SK-N-SH (cell line): ENCODE data around the gene FADS1. TPM values are rescaled to one million over a fixed set of nuclear protein-coding genes. Genes with fewer than 3 reads are reported as not detected.
A peak's percentile ranks its signal among the peaks of the same experiment; 100 is the strongest.

Experiments
- CTCF ChIA-PET: fragments of 300-600, 350-600 bp; formaldehyde crosslinking; extraction: SDS; loops from one replicate; lab custom pipeline; 2021; lab: Yijun Ruan, JAX
- POLR2A ChIA-PET: fragments of 350-600 bp; sonication (Branson Sonifier 250); formaldehyde crosslinking; extraction: SDS; loops from one replicate; lab custom pipeline; 2020; ENCODE audit warnings: antibody characterized with exemption, inconsistent platforms; lab: Yijun Ruan, JAX
- DNase-seq: peaks from one replicate; pipeline ENCODE4 v3.0.0; 2012
- H2AFZ ChIP-seq: fragments of 200-600 bp; sonication (generic); 2 replicates; pipeline ENCODE4 v1.8.1; 2016; ENCODE audit warnings: antibody characterized with exemption, mild to moderate bottlenecking, low read depth
- H3F3A ChIP-seq: fragments of 200-600 bp; sonication (generic); replicated peaks from 2 replicates; pipeline ENCODE3; 2016; ENCODE audit warnings: antibody characterized with exemption, mild to moderate bottlenecking; ENCODE audit not compliant: insufficient read depth
- H3K27ac ChIP-seq, 2 experiments: fragments of 200-500 bp in 1 of 2; fragments of 200-600 bp in 1 of 2; sonication (Bioruptor generic) in 1 of 2; sonication (generic), shearing (Covaris generic) in 1 of 2; 2 replicates each; pipeline versions ENCODE4 v1.5.1 to v1.6.1; 2014 to 2016; ENCODE audit warnings: low read depth in 2 of 2, inconsistent platforms in 1 of 2, low read length in 1 of 2, mild to moderate bottlenecking in 1 of 2, mixed read lengths in 1 of 2
- H3K27me3 ChIP-seq: fragments of 200-600 bp; sonication (generic), shearing (Covaris generic); 2 replicates; pipeline ENCODE4 v1.6.1; 2016; ENCODE audit warnings: mixed run types; ENCODE audit not compliant: insufficient read depth
- H3K36me3 ChIP-seq, 2 experiments: fragments of 200-500 bp in 1 of 2; fragments of 200-600 bp in 1 of 2; sonication (Bioruptor generic) in 1 of 2; sonication (generic) in 1 of 2; replicated peaks in 1 of 2; 2 replicates each; pipeline versions ENCODE3 to v1.5.1; 2014 to 2016; ENCODE audit warnings: low read length in 1 of 2, mild to moderate bottlenecking in 1 of 2; ENCODE audit not compliant: insufficient read depth in 2 of 2, control insufficient read depth in 1 of 2
- H3K4me1 ChIP-seq, 2 experiments: fragments of 200-500 bp in 1 of 2; fragments of 200-600 bp in 1 of 2; sonication (Bioruptor generic) in 1 of 2; sonication (generic), shearing (Covaris generic) in 1 of 2; 2 replicates each; pipeline versions ENCODE4 v1.5.1 to v1.6.1; 2014 to 2016; ENCODE audit warnings: low read depth in 1 of 2, low read length in 1 of 2, mixed run types in 1 of 2; ENCODE audit not compliant: insufficient read depth in 2 of 2, control insufficient read depth in 1 of 2
- H3K4me2 ChIP-seq: fragments of 200-600 bp; sonication (generic), shearing (Covaris generic); 2 replicates; pipeline ENCODE4 v1.6.1; 2017; ENCODE audit warnings: mixed run types
- H3K4me3 ChIP-seq, 2 experiments: fragments of 200-500 bp in 1 of 2; fragments of 200-600 bp in 1 of 2; sonication (Bioruptor generic) in 1 of 2; sonication (generic), shearing (Covaris generic) in 1 of 2; 2 replicates each; pipeline versions ENCODE4 v1.5.1 to v1.8.1; 2014 to 2016; ENCODE audit warnings: low read depth in 2 of 2, inconsistent platforms in 1 of 2, low read length in 1 of 2, mild to moderate bottlenecking in 1 of 2, mixed read lengths in 1 of 2, moderate library complexity in 1 of 2
- H3K79me2 ChIP-seq: fragments of 200-600 bp; sonication (generic); 2 replicates; pipeline ENCODE4 v1.8.1; 2017; ENCODE audit warnings: mild to moderate bottlenecking; ENCODE audit not compliant: insufficient read depth
- H3K9ac ChIP-seq: fragments of 200-600 bp; sonication (generic); 2 replicates; pipeline ENCODE4 v1.6.1; 2017; ENCODE audit warnings: mixed run types
- H3K9me2 ChIP-seq: fragments of 200-600 bp; sonication (generic); 2 replicates; pipeline ENCODE4 v1.6.1; 2017; ENCODE audit warnings: mixed run types
- H3K9me3 ChIP-seq: fragments of 200-600 bp; sonication (generic); 2 replicates; pipeline ENCODE4 v1.6.1; 2017; ENCODE audit warnings: mixed run types, mild to moderate bottlenecking, moderate library complexity
- H4K20me1 ChIP-seq: fragments of 200-600 bp; sonication (generic); 2 replicates; pipeline ENCODE4 v1.6.1; 2017; ENCODE audit warnings: mild to moderate bottlenecking, mixed run types; ENCODE audit not compliant: insufficient read depth
- CHD2 ChIP-seq: fragments of 150-350 bp; IDR thresholded peaks from 2 replicates; pipeline ENCODE4 v1.6.1; 2018; ENCODE audit warnings: low read length; ENCODE audit not compliant: partially characterized antibody
- EP300 ChIP-seq, 2 experiments: IDR thresholded peaks; 2 replicates each; pipeline versions ENCODE4 v1.4.0 to v1.6.1; 2012; ENCODE audit warnings: borderline replicate concordance in 1 of 2, low read depth in 1 of 2, low read length in 1 of 2
- EZH2phosphoT487 ChIP-seq: fragments of 200-600 bp; sonication (generic); IDR thresholded peaks from 2 replicates; pipeline ENCODE4 v1.6.1; 2017; ENCODE audit warnings: low read depth, mixed run types, mild to moderate bottlenecking, antibody characterized with exemption, moderate library complexity, borderline replicate concordance
- FOSL2 ChIP-seq: IDR thresholded peaks from 2 replicates; pipeline ENCODE4 v1.4.0; 2012; ENCODE audit warnings: low read depth, mild to moderate bottlenecking, moderate library complexity, borderline replicate concordance
- FOXM1 ChIP-seq: IDR thresholded peaks from 2 replicates; pipeline ENCODE4 v1.4.0; 2012; ENCODE audit warnings: low read depth, mild to moderate bottlenecking
- JUND ChIP-seq: IDR thresholded peaks from 2 replicates; pipeline ENCODE4 v1.4.0; 2012
- MEF2A ChIP-seq: IDR thresholded peaks from 2 replicates; pipeline ENCODE4 v1.4.0; 2012; ENCODE audit warnings: low read depth, borderline replicate concordance
- MXI1 ChIP-seq: IDR thresholded peaks from 2 replicates; pipeline ENCODE4 v1.6.1; 2012; ENCODE audit warnings: mild to moderate bottlenecking, low read depth, low read length, improper control_type of control experiment
- NFIC ChIP-seq: IDR thresholded peaks from 2 replicates; pipeline ENCODE4 v1.4.0; 2012; ENCODE audit warnings: borderline replicate concordance
- NRF1 ChIP-seq: IDR thresholded peaks from 2 replicates; pipeline ENCODE4 v1.6.1; 2012; ENCODE audit warnings: low read depth, mild to moderate bottlenecking, low read length
- POLR2AphosphoS5 ChIP-seq: IDR thresholded peaks from 2 replicates; pipeline ENCODE4 v1.6.1; 2012; ENCODE audit warnings: low read depth, low read length
- RAD21 ChIP-seq: IDR thresholded peaks from 2 replicates; pipeline ENCODE4 v1.6.1; 2012; ENCODE audit warnings: mild to moderate bottlenecking, low read length
- SMC3 ChIP-seq: IDR thresholded peaks from 2 replicates; pipeline ENCODE4 v1.6.1; 2012; ENCODE audit warnings: low read depth, low read length, improper control_type of control experiment
- TAF1 ChIP-seq: IDR thresholded peaks from 2 replicates; pipeline ENCODE4 v1.6.1; 2012; ENCODE audit warnings: low read depth, mild to moderate bottlenecking, low read length, moderate library complexity, borderline replicate concordance
- TCF12 ChIP-seq: IDR thresholded peaks from 2 replicates; pipeline ENCODE4 v1.4.0; 2012
- TEAD4 ChIP-seq: IDR thresholded peaks from 2 replicates; pipeline ENCODE4 v1.4.0; 2012; ENCODE audit warnings: mild to moderate bottlenecking, borderline replicate concordance; ENCODE audit not compliant: insufficient read depth
- YY1 ChIP-seq: IDR thresholded peaks from 2 replicates; pipeline ENCODE4 v1.4.0; 2012; ENCODE audit warnings: low read depth, mild to moderate bottlenecking
- whole genome bisulfite sequencing: methylation state at CpG from one replicate; pipeline ENCODE4 v1.1.6; 2017; ENCODE audit warnings: low lambda C conversion rate; 5-methylcytosine and 5-hydroxymethylcytosine counted together
- polyA plus RNA-seq, 3 experiments: library from polyadenylated mRNA; depleted of rRNA; stranded (reverse); fragments of >200 nt; gene quantifications; 2 replicates each; pipeline ENCODE4 v1.2.3, GENCODE V29; 2012
- TF ChIP-seq, protein P1 (sequence below): IDR thresholded peaks from 2 replicates; pipeline ENCODE4 v1.4.0; 2012; ENCODE audit warnings: low read depth, borderline replicate concordance
- TF ChIP-seq, protein P2 (sequence below): IDR thresholded peaks from 2 replicates; pipeline ENCODE4 v1.4.0; 2012; ENCODE audit warnings: low read depth, borderline replicate concordance
- TF ChIP-seq, protein P3 (sequence below): IDR thresholded peaks from 2 replicates; pipeline ENCODE4; 2012
- TF ChIP-seq, protein P4 (sequence below): fragments of 150-350 bp; IDR thresholded peaks from 2 replicates; pipeline ENCODE4 v1.6.1; 2017; ENCODE audit warnings: antibody characterized with exemption, low read length, low read depth, borderline replicate concordance
- TF ChIP-seq, protein P5 (sequence below): fragments of 200-600 bp; sonication (generic); IDR thresholded peaks from 2 replicates; pipeline ENCODE4 v1.6.1; 2017; ENCODE audit warnings: antibody characterized with exemption, mild to moderate bottlenecking, moderate library complexity

The FADS1 gene
- polyA plus RNA-seq, 1 of the 3 experiments (the other 2 are of a cell fraction): 20.6 TPM

DNA sequence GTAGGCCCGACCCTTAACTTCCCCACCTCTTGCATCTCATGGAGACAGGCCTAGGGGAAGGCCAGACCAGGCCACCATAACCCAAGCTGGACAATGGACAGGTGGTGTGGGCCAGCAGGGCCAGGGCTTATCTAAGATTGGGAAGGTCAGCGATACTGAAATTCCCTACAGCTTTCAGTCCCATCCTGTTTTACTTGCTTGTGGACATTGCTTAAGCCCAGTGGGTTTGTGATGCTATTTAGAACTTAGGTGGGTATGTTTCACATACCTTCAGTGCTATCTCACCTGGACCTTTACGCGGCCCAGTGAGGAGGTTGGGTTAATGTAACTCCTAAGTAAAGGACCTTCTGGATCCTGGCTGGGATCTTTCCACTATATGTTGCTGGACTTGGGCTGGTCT lies 13.0 kb upstream of the FADS1 start (continued):
- TF ChIP-seq, protein P1, sequence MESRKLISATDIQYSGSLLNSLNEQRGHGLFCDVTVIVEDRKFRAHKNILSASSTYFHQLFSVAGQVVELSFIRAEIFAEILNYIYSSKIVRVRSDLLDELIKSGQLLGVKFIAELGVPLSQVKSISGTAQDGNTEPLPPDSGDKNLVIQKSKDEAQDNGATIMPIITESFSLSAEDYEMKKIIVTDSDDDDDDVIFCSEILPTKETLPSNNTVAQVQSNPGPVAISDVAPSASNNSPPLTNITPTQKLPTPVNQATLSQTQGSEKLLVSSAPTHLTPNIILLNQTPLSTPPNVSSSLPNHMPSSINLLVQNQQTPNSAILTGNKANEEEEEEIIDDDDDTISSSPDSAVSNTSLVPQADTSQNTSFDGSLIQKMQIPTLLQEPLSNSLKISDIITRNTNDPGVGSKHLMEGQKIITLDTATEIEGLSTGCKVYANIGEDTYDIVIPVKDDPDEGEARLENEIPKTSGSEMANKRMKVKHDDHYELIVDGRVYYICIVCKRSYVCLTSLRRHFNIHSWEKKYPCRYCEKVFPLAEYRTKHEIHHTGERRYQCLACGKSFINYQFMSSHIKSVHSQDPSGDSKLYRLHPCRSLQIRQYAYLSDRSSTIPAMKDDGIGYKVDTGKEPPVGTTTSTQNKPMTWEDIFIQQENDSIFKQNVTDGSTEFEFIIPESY: no peak
- TF ChIP-seq, protein P2, sequence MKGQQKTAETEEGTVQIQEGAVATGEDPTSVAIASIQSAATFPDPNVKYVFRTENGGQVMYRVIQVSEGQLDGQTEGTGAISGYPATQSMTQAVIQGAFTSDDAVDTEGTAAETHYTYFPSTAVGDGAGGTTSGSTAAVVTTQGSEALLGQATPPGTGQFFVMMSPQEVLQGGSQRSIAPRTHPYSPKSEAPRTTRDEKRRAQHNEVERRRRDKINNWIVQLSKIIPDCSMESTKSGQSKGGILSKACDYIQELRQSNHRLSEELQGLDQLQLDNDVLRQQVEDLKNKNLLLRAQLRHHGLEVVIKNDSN: no peak
- TF ChIP-seq, all 33 proteins: peak for 0

DNA sequence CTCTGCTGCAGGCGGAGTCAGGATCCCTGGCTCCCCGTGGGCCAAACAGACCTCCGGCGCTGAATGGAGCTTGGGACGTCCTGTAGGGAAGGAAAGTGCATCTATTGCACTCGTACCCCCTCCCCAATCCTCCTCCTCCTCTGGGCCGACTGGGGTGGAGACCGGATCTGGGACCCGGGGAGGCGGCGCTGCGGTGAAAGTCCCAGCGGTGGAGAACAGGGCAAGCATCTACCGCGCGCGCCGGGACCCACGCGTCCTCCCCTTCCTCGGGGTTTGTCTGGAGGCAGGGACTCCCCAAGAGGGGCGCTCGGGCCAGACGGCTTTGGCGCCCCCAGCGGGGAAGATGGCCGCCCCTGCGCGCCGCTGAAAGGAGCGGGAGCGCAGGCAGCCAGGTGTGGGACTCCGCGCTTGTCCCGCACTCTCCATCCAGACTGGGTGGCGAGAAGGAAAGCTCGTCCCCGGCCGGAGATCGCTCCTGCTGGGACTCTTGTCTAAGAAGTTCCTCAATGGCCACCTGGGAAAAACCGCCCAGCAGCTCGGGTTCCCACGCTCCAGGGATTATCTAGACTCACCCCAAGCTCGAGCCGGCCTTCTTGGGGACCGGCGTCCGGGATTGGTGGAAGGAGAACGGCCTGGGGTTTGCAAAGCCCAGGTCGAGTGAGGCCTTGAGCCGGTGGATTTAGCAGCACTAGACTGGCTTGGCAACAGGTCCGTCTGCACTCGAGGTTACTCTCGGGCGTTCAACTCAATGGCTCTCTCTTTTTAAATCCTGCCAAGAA lies 12.0 kb upstream of the FADS1 start:
- H3K9me2 ChIP-seq: no peaks in the 10 kb centered on the region
- H3K4me2 ChIP-seq: peak overlapping the region; percentile 91
- H3K36me3 ChIP-seq: peaks cover 0 to 7% of the 10 kb centered on the region in 2 experiments
- POLR2A ChIA-PET: interaction anchor here (0.6 to 5.3 kb wide), 5 partner anchors 13 to 1819 kb away, joined by 3 to 84 read pairs (median 7); partner anchors contain the start of genes FADS1, FEN1, FTH1 and TMEM258
- WGBS: 1% methylated on average over 13 of the region's 55 CpGs
- no peaks in the 10 kb centered on the region; the same call in 1 of the 2 replicates for H4K20me1 ChIP-seq
- DNase-seq: peak; percentile 82
- H3K4me3 ChIP-seq: peak overlapping the region; percentile 70 to 96
- H3K79me2 ChIP-seq: peaks cover 44% of the 10 kb centered on the region
- peak overlapping the region; percentile 67 for H3K9ac ChIP-seq
- H3K27me3 ChIP-seq: no peaks in the 10 kb centered on the region
- peak overlapping the region; percentile 21 to 99; a peak in 3 of 4 replicates for H3K27ac ChIP-seq
- no peaks in the 10 kb centered on the region for H3K9me3 ChIP-seq
- peaks cover 17 to 56% of the 10 kb centered on the region in 2 experiments; a peak in 3 of 4 replicates for H3K4me1 ChIP-seq
- CTCF ChIA-PET: interaction anchor here (1.0 to 4.5 kb wide), 21 partner anchors 8 to 279 kb away, joined by 3 to 63 read pairs (median 5); partner anchors contain the start of gene FADS1
- H2AFZ ChIP-seq: peak overlapping the region; percentile 71; the same call in 1 of the 2 replicates
- no peaks in the 10 kb centered on the region for H3F3A ChIP-seq
- TF ChIP-seq YY1 (peak; percentile 83), MXI1 (no peak), FOSL2 (no peak), EP300 (IDR thresholded peaks at IDR 0.05; ENCODE audit: borderline replicate concordance in 1 of 2, low read depth in 1 of 2, low read length in 1 of 2) (no peak), CHD2 (no peak), JUND (no peak), RAD21 (peak; percentile 25; the same call in 1 of the 2 replicates), MEF2A (no peak), TEAD4 (no peak), EZH2phosphoT487 (no peak), FOXM1 (no peak), SMC3 (no peak), NRF1 (0 out of 2 replicates have a peak, but pooled peaks have one; percentile 4), NFIC (no peak), POLR2AphosphoS5 (no peak), TCF12 (no peak), TAF1 (peak; percentile 46; the same call in 1 of the 2 replicates)
- TF ChIP-seq, protein P2: no peak
- TF ChIP-seq, protein P3, sequence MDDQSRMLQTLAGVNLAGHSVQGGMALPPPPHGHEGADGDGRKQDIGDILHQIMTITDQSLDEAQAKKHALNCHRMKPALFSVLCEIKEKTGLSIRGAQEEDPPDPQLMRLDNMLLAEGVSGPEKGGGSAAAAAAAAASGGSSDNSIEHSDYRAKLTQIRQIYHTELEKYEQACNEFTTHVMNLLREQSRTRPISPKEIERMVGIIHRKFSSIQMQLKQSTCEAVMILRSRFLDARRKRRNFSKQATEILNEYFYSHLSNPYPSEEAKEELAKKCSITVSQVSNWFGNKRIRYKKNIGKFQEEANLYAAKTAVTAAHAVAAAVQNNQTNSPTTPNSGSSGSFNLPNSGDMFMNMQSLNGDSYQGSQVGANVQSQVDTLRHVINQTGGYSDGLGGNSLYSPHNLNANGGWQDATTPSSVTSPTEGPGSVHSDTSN: no peak
- TF ChIP-seq, protein P4, sequence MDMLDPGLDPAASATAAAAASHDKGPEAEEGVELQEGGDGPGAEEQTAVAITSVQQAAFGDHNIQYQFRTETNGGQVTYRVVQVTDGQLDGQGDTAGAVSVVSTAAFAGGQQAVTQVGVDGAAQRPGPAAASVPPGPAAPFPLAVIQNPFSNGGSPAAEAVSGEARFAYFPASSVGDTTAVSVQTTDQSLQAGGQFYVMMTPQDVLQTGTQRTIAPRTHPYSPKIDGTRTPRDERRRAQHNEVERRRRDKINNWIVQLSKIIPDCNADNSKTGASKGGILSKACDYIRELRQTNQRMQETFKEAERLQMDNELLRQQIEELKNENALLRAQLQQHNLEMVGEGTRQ: no peak
- TF ChIP-seq, protein P5, sequence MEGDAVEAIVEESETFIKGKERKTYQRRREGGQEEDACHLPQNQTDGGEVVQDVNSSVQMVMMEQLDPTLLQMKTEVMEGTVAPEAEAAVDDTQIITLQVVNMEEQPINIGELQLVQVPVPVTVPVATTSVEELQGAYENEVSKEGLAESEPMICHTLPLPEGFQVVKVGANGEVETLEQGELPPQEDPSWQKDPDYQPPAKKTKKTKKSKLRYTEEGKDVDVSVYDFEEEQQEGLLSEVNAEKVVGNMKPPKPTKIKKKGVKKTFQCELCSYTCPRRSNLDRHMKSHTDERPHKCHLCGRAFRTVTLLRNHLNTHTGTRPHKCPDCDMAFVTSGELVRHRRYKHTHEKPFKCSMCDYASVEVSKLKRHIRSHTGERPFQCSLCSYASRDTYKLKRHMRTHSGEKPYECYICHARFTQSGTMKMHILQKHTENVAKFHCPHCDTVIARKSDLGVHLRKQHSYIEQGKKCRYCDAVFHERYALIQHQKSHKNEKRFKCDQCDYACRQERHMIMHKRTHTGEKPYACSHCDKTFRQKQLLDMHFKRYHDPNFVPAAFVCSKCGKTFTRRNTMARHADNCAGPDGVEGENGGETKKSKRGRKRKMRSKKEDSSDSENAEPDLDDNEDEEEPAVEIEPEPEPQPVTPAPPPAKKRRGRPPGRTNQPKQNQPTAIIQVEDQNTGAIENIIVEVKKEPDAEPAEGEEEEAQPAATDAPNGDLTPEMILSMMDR: peak; percentile 60
